Measurements from ENCODE around the gene MYO18B.

GRCh38 chr22:25704701-25705100 is 37.3 kb upstream of the MYO18B start:
- TF ChIP-seq POLR2A (IDR thresholded peaks at IDR 0.05; ENCODE audit: low read depth, low read length), result no peak
- no peak for TF ChIP-seq POLR2AphosphoS5 (IDR thresholded peaks at IDR 0.05; ENCODE audit: low read depth, low read length)
- no peak for TF ChIP-seq POU2F2 (IDR thresholded peaks at IDR 0.05; ENCODE audit: low read depth, low read length)
- TF ChIP-seq TAF1 (IDR thresholded peaks at IDR 0.05; ENCODE audit: low read depth, low read length), result no peak
- no peak for TF ChIP-seq SPI1 (IDR thresholded peaks at IDR 0.05; ENCODE audit: low read depth, low read length)
